GM21717 (cell line): ENCODE results near the gene VIPR2.
"Not testable (repeated sequence)": the region's sequence is repeated elsewhere in the genome, so short reads cannot be mapped to it uniquely, and the experiment has no call there.

Source experiments
- ATAC-seq: cut with Tn5 transposase; IDR thresholded peaks from one replicate; pipeline ENCODE4 v1.9.1; 2021; ENCODE audit warnings: mild to moderate bottlenecking, moderate library complexity; ENCODE audit not compliant: unreplicated experiment

VIPR2 gene, protein sequence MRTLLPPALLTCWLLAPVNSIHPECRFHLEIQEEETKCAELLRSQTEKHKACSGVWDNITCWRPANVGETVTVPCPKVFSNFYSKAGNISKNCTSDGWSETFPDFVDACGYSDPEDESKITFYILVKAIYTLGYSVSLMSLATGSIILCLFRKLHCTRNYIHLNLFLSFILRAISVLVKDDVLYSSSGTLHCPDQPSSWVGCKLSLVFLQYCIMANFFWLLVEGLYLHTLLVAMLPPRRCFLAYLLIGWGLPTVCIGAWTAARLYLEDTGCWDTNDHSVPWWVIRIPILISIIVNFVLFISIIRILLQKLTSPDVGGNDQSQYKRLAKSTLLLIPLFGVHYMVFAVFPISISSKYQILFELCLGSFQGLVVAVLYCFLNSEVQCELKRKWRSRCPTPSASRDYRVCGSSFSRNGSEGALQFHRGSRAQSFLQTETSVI

DNA sequence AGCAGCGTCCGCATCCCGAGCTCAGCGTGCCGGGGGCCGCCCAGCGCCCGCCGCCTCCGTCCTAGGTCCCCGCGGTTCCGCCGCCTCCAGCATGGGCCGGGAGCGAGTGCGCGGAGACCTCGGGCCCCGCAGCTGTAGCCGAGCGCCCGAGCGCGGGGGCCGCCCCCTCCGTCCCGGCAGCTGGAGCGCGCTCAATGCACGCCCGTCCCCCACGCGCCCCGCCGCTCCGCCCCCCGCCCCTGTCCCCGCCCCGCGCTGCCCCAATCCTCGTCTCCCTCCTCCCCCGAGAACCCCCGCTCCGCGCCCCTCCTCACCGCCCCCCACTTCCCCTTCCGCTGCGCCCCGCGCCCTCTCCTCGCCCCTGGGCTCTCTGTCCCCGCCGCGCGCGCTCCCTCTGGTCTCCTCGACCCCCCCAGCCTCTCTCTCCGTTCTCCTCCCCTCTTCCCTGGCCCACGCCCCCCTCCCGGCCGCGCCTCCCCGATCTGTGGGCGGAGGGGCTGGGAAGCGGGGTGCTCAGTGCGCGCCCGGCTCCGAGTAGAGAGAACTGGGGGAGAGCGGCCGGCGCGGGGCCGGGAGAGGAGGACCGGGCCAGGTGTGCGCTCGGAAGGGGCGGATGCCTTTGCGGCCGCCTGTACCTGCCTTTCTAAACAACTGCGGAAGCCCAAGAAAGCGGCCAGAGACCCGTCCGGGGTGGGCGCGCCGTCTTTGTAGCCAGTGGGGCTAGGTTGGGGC, at the start of gene VIPR2:
Gene VIPR2, minus strand, starts transcription at position 110 of the 732 bp plus-strand sequence. Its CDS starts 96 bp downstream, at position 14.
- no peak for ATAC-seq

GRCh38 chr7:159193543-159194090, 49.0 kb upstream of the VIPR2 start:
- no peak for ATAC-seq

DNA sequence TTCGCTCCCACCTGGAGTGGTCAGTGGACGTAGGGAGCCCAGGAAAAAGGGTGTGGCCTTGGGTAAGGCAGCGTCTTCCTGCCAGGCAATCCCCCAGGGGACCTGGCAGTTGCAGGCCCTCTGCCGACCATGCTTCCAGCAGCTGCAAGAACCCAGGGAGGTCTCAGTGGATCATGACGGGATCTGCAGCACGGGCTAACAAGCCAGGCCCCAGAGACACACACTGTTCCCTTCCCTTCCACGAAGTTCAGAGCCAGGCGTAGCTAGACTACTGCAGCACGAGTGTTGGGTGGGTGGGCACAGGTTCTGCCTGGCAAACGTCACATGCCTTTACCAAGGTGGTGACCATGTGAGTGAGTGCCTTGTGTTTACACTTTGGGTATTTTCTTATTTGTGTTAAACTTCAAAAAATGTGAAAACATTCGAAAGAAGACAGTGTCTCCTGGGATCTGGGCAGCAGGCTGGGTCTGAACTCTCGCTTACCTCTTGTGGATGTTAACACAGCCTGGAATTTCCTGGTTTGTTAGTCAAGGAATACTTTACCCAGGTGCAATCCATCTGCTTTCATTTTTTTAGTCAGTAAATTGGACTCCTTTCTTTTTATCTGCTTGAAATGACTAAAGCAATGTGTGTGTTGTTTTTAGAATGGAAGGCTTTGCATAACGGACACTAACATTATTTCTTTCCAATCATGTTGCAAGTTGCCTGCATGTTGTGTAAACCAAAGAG, 48.2 kb upstream of the VIPR2 start:
- ATAC-seq: no peak

GRCh38 chr7:159192013-159192412, 47.3 kb upstream of the VIPR2 start:
- ATAC-seq: no peak

DNA sequence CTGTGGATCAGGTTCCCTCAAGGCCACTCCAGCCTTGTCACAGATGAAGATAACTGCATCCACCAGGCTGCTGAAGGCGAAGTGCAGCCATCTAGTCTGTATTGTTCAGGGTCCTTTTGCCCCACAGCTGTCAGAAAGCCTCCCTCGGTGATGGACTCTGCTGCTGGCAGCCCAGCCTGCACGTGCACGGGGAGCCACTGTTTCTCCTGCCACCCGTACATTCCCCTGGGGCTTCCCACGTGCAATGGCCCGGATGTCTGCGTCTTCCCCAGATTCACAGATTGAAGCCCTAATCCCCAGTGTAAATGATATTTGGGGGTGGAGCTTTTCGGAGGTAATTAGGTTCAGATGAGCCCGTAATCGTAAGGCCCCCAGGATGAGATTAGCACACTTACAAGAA, 46.6 kb upstream of the VIPR2 start:
- no peak for ATAC-seq

DNA sequence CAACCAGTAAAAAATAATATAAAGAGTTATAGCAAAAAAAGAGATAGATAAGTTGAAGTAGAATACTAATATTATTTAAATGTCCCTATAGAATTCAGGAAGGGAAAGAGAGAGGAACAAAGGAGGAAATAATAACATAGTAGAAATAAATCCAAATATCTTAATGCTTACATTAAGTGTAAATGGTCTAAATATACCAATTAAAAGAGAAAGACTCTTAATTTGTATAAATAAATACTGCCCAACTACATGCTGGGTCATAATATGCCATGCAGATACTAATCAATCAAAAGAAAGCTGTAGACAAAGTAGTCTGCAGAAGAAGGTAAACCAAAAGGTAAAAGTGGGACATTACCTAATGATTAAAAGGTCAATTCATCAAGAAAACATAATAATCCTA, 43.3 kb upstream of the VIPR2 start:
- no peak for ATAC-seq

- no peak for ATAC-seq
Measured at GRCh38 chr7:159179241-159179640, 34.6 kb upstream of the VIPR2 start.

GRCh38 chr7:159177284-159177953, 32.8 kb upstream of the VIPR2 start:
- ATAC-seq: no peak

GRCh38 chr7:159175792-159176191, 31.1 kb upstream of the VIPR2 start:
- ATAC-seq: no peak

DNA sequence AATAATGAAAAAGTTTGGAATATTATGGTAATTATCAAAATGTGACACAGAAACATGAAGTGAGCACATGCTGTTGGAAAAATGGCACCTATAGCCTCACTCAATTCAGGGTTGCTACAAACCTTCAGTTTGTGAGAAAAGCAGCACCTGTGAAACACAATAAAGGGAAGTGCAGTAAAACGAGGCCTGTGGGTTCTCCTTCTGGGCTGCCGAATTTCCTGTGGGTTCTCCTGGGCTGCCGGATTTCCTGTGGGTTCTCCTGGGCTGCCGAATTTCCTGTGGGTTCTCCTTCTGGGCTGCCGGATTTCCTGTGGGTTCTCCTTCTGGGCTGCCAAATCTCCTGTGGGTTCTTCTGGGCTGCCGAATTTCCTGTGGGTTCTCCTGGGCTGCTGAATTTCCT, 30.4 kb upstream of the VIPR2 start:
- not testable (repeated sequence) for ATAC-seq

DNA sequence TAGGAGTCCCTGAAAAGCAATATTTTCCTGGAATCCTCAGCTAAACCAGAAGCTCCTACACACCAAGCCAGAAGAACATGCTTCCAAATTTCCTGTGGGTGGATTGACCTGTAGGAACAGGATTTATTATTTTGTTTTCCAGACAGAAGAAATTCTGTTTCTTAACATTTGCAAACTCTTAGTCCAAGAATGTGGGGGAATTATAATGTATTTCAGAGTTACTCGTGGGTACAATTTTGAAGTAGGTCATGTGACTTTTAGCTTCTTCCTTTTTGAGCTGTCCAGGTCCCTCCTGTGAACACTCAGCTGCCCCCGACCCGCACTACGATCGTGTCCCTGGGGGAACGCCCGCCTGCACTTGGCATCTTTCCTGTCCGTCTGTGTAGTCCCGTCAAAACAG, 27.7 kb upstream of the VIPR2 start:
- ATAC-seq: no peak

GRCh38 chr7:159169391-159169790, 24.7 kb upstream of the VIPR2 start:
- no peak for ATAC-seq

DNA sequence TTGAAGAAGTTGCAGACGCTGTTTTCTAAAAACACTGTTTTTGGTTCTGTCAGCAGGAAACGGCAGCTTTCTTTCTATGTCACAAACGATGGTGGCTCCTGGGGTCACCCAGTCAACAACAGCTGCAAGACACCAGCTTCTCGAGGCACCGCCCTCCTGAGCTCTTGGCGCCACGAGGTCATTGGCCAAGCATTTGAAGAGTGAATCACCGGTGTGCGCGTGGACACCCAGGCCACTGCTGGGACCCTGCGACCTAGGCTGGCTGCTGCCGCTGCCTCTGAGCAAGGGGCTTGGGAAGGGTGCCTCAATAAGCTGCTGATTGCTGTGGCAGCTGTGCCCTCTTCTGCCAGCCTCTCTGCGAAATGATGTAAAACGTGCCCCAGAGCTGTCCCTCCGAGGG, 22.5 kb upstream of the VIPR2 start:
- no peak for ATAC-seq

DNA sequence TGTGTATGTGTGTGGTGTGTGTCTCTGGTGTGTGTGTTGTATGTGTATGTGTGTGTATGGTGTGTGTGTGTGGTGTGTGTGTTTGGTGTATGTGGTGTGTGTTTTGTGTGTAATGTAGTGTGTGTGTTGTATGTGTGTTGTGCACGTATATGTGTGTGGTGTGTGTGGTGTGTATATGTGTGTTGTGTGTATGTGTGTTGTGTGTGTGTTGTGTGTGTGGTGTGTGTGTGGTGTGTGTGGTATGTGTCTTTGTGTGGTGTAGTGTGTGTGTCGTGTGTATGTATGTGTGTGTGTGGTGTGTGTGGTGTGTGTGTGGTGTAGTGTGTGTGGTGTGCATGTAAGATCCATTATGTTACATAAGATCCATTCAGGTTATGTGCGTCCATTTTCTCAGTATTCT, 21.9 kb upstream of the VIPR2 start:
- no peak for ATAC-seq

DNA sequence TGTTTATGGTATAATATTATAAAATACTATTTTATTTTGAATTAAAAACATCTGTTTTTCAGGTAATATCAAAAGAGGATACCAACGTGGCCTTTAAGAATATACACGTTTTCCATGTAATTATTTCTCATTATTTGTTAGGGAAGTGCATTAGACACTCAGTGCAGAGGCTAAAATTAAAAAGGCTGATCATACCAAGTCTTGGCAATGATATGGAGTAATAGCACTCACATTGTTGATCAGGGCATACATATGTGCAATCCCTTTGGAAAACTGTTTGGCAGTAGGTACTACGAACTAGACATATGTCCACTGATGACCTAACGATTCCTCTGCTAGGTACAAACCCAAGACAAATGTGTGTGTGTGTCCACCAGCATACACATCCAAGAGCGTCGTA, 20.7 kb upstream of the VIPR2 start:
- no peak for ATAC-seq

DNA sequence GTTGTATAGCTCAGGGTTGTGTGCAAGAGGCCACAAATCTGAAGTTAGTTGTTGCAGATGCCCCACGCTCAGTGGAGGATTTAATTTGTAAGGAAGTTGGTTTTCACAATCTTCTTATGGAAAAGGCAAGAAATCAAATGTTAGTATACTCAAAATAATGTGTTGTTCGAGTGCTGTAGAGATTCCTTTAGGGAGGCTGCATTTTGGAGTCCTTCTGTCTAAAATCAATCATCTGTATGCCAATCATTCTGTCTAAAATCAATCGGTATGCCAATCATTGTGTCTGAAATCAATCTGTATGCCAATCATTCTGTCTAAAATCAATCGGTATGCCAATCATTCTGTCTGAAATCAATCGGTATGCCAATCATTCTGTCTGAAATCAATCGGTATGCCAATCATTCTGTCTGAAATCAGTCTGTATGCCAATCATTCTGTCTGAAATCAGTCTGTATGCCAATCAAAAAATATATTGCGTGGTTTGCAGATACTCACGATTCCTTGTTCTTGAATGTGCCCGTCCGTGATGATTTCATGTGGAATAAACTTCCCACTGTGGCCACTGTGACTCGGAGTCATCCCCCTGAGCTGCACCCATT, 19.1 kb upstream of the VIPR2 start:
- ATAC-seq: not testable (repeated sequence)

GRCh38 chr7:159162050-159162626, 17.5 kb upstream of the VIPR2 start:
- not testable (repeated sequence) for ATAC-seq

DNA sequence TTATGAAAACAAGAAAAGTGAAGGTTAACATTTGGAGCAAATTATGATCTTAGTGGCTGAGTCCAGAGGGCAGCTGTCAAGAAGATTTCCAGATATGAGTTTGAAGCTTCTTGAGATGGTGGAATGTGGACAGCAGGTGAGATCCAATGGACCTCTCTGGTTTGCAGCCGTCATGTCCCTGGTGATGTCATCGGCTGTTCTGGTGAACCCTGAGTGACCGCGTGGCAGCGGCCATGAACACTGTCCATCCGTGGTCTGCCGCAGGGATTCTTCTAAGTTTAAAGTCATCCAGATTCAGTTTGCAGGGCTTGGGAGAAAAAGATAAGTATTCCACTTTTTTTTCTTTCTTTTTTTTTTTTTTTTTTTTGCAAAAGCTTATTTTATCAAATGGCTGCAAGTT, 15.8 kb upstream of the VIPR2 start:
- no peak for ATAC-seq

DNA sequence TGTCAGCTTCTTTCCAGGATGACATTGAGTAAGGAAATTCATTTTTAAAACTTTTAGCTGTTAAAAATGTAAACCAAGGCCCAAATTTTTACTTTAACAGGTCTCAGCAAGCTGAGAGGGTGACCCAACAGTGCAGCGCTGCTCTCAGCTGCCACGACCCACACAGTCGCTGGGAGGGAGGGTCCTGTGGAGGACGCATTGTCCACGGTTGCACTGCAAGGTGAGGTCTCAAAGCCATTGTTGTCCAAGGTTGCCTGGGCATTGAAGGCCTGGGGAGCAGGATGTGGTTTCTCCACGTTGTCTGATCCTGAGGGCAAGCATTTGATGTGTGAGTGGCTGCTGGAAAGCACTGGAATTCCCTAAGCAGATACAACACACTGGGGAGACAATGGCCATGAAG, 15.1 kb upstream of the VIPR2 start:
- ATAC-seq: no peak

DNA sequence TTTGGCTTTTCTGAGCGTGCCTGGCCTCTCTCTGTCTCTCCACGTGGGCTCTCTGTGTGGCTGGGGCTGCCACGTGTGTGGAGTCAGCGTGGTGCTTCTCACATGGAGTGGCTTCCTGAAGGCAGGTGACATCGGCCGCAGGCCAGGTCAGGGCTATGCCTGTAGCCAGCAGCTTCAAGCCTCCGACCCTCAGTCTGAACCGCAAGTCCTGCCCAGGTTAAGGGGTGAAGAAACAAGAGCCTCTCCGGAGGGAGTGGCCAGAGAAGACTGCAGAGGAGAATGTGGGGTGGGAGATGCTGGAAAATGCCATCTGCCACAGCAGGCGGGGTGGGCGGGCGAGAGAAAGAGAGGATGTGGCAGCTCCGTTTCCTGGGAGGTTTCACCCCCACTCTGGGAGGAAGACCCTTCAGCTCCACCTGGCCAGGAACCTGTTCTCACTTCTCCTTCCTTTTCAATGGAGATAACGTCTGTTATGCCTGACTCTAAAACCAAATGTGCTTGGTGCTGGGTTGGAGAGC, 14.3 kb upstream of the VIPR2 start:
- ATAC-seq: no peak
